HG03575 (cell line): ENCODE measurements around the gene SRF.

Source experiments
- ATAC-seq: cut with Tn5 transposase; IDR thresholded peaks from one replicate; pipeline ENCODE4 v1.9.1; 2021; ENCODE audit not compliant: unreplicated experiment, insufficient number of reproducible peaks, low FRiP score; ENCODE audit errors: extremely low read depth

The SRF gene

GRCh38 chr6:43203718-43204095, 32.6 kb downstream of the SRF start:
- no peak for ATAC-seq

- ATAC-seq, result no peak
Measured at GRCh38 chr6:43204271-43205105, 33.4 kb downstream of the SRF start.

GRCh38 chr6:43205849-43206248, 34.8 kb downstream of the SRF start:
- ATAC-seq, result no peak

- ATAC-seq, result no peak
Measured at GRCh38 chr6:43207286-43207685, 36.2 kb downstream of the SRF start.

GRCh38 chr6:43211955-43212354, 40.9 kb downstream of the SRF start:
- ATAC-seq, result no peak

- no peak for ATAC-seq
Measured at GRCh38 chr6:43213431-43213830, 42.4 kb downstream of the SRF start.

- ATAC-seq, result no peak
Measured at GRCh38 chr6:43215066-43215465, 44.0 kb downstream of the SRF start.

- no peak for ATAC-seq
Measured at GRCh38 chr6:43216200-43216599, 45.1 kb downstream of the SRF start.

- no peak for ATAC-seq
Measured at GRCh38 chr6:43217351-43217750, 46.3 kb downstream of the SRF start.

- ATAC-seq, result no peak
Measured at GRCh38 chr6:43219119-43219518, 48.0 kb downstream of the SRF start.

GRCh38 chr6:43219814-43220213, 48.7 kb downstream of the SRF start:
- ATAC-seq, result no peak

- ATAC-seq, result no peak
Measured at GRCh38 chr6:43220439-43220951, 49.4 kb downstream of the SRF start.

GRCh38 chr6:43221046-43221972, 50.2 kb downstream of the SRF start:
- ATAC-seq, result no peak

GRCh38 chr6:43222418-43223059, 51.5 kb downstream of the SRF start:
- no peak for ATAC-seq

- no peak for ATAC-seq
Measured at GRCh38 chr6:43223175-43223574, 52.1 kb downstream of the SRF start.

- no peak for ATAC-seq
Measured at GRCh38 chr6:43226192-43226851, 55.3 kb downstream of the SRF start.

GRCh38 chr6:43228951-43229802, 58.1 kb downstream of the SRF start, which contains the start of gene DNPH1:
TSS of gene DNPH1 (minus strand) at chr6:43229481. CDS start at chr6:43229456, 25 bp downstream.
- ATAC-seq, result no peak
